Measurements from ENCODE around the gene HOXC6.

HOXC6 gene

DNA sequence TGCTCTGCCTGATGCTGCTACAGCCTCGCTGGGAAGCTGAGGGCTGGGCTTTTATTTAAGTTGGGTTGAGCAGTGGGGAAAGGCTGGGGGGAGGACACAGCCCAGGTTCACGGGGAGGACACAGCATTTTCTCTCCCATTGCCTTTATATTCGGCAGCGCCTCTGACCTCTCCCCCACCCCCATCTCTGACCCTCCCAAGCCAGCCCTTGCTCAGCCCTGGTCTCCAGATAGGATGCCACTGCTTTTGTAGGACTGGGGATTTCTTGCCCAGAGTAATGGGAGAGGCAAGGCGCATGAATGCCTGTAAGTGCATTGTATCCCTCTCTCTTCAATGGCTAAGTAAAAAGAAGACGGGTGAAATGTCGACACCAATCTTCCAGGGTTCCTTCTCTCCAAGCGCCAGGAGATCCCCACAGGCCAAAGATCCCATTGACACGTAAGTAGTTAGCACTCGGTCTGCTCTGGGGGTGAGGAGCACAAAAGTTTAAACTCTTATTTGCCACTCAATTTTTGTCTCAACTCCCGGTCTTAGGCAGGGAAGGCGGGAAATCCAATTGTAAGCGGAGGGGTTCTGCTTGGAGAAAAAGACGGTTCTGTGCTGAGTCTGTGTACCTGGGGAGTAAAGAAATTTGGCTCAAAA, 30.0 kb downstream of the HOXC6 start:
- peaks cover 70% of the 10 kb centered on the region for H3K27me3 ChIP-seq (replicated peaks)
- H3K27ac ChIP-seq, result no peak overlapping the region
- no peak overlapping the region for H3K4me3 ChIP-seq (ENCODE audit: low read depth, low read length)
- no peaks in the 10 kb centered on the region for H3K36me3 ChIP-seq (replicated peaks)
- TF ChIP-seq, protein P1, sequence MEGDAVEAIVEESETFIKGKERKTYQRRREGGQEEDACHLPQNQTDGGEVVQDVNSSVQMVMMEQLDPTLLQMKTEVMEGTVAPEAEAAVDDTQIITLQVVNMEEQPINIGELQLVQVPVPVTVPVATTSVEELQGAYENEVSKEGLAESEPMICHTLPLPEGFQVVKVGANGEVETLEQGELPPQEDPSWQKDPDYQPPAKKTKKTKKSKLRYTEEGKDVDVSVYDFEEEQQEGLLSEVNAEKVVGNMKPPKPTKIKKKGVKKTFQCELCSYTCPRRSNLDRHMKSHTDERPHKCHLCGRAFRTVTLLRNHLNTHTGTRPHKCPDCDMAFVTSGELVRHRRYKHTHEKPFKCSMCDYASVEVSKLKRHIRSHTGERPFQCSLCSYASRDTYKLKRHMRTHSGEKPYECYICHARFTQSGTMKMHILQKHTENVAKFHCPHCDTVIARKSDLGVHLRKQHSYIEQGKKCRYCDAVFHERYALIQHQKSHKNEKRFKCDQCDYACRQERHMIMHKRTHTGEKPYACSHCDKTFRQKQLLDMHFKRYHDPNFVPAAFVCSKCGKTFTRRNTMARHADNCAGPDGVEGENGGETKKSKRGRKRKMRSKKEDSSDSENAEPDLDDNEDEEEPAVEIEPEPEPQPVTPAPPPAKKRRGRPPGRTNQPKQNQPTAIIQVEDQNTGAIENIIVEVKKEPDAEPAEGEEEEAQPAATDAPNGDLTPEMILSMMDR (IDR thresholded peaks at IDR 0.05; ENCODE audit: low read depth, low read length, missing control alignments), result no peak
- no peak for DNase-seq
- in situ Hi-C loops (cut with HindIII; ENCODE audit: low pct_ligation_motif_present, low sequenced_read_pairs), result no loop called here

DNA sequence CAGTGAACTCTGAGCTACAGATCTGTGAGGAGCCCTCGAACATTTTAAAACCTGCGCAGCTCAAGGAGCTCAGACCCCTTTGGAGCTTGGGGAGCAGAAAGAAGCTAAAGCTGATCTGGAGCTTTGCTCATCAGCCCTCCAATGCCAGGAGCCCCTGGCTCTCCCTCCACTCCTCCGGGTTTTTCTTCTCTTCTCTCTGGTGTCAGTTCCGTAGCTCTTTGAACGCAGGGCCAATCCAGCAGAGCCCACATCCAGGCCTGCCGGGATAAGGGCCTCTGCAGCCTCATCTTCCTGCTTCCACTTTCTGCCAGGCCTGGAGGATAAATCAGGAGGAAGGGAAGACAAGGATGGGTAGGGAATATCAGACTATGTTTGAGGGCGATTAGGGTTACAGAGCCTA, 31.4 kb downstream of the HOXC6 start:
- no peak for DNase-seq
- Histone ChIP-seq H3K36me3 (replicated peaks) (no peaks in the 10 kb centered on the region), H3K27me3 (replicated peaks) (peaks cover 64% of the 10 kb centered on the region), H3K4me3 (ENCODE audit: low read depth, low read length) (no peak overlapping the region), H3K27ac (no peak overlapping the region)
- TF ChIP-seq, protein P1 (IDR thresholded peaks at IDR 0.05; ENCODE audit: low read depth, low read length, missing control alignments), result no peak
- in situ Hi-C loops (cut with HindIII; ENCODE audit: low pct_ligation_motif_present, low sequenced_read_pairs), result no loop called here

DNA sequence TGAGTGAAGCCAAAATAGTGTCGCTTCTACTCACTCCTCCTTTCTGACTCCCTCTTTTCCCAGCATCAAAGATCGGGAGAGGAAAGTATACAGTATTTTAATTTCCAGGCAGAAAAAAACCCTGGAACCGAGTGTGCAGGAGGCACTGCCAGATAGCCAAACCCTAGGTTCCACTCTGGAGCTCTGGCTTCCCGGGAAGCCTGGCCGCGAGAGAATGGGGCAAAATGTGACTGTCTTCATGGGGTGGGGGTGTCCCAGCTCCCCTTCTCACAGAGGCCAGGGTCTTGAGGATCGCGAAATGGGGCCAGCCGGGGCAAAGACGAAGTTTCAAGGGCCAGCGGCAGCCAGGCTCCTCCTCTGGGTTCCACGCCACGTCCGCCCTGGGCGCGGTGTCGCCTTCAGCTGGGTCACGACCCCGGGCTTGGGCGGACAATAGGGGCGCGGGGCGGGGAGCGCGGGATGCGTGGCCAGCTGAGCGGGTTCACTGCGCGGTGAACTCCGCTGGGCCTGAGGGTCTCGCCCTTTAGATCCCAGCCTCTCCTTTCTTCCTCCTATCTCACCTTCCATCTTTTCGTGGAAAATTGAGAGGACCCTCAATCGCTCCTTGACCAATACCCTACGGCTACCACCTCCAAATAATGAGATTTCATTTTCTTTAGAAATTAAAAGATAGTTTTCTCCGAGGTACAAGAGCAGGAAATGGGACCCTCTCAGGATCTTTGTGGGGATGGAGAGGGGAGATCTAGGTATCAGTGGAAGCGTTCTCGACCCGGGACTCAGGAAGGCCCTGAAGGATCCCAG, 32.1 kb downstream of the HOXC6 start:
- no peak overlapping the region for H3K27ac ChIP-seq
- TF ChIP-seq, protein P1 (IDR thresholded peaks at IDR 0.05; ENCODE audit: low read depth, low read length, missing control alignments), result no peak
- no peak for DNase-seq
- H3K27me3 ChIP-seq (replicated peaks), result peaks cover 62% of the 10 kb centered on the region
- in situ Hi-C loops (cut with HindIII; ENCODE audit: low pct_ligation_motif_present, low sequenced_read_pairs), result no loop called here
- H3K36me3 ChIP-seq (replicated peaks), result no peaks in the 10 kb centered on the region
- H3K4me3 ChIP-seq (ENCODE audit: low read depth, low read length), result no peak overlapping the region

DNA sequence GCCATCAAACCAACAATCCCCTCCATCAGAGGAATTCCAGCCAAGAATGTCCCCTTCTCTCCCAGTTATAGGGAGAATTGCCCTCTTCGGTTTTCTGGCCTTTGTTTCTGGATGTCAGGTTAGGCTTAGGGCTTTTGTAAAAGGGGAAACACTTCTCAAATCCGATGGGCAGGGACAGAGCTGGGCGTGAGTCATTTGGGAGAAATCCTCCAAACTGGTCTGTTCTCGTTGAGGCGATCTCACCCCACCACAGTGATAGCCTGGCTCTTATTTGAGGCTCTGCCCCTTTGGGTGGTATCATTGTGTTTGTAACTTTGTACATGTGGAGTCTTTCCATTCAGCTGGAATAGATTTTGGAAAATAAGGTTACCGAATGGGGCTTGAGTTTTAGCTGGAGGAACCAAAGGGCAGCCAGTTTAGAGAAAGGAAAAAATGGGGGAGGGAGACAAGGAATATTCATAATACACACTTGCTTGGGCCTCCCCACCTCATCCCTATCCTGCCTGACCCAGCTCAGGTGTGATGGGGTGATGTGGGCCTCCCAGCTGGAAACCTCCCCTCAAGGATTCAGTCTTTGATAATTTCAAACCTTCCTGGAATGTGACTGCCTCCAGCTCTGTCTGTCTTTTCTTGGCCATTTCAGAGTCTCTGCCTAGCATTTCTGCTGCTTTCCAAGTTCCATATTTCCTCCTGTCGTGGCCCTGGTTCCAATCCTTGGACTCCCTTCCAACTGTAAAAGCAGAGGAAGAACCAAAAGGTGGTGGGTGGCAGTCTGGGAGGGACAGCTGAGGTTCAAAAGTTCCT, 32.9 kb downstream of the HOXC6 start:
- Histone ChIP-seq H3K27ac (no peak overlapping the region), H3K4me3 (ENCODE audit: low read depth, low read length) (no peak overlapping the region), H3K27me3 (replicated peaks) (peaks cover 54% of the 10 kb centered on the region), H3K36me3 (replicated peaks) (no peaks in the 10 kb centered on the region)
- TF ChIP-seq, protein P1 (IDR thresholded peaks at IDR 0.05; ENCODE audit: low read depth, low read length, missing control alignments), result no peak
- DNase-seq, result no peak
- in situ Hi-C loops (cut with HindIII; ENCODE audit: low pct_ligation_motif_present, low sequenced_read_pairs), result no loop called here

DNA sequence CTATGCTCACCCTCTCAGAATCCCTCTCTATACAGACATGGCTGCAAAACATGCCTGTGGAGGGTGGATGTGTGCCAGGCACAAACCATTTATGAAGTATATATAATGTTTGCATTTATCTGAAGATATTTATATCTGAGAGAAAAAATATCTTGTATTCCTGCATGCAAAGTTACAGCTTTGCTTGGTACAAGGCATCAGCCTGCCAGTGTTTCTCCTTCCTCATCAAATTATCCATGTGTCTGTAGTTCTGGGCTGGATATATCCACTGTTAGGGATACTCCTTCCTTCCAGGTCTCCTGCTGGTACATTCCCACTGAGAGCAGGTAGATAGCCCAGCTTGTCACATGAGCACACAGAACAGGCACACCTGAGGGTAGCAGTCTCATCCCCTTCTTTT, 37.4 kb downstream of the HOXC6 start:
- in situ Hi-C loops (cut with HindIII; ENCODE audit: low pct_ligation_motif_present, low sequenced_read_pairs), result no loop called here
- no peak overlapping the region for H3K27ac ChIP-seq
- H3K27me3 ChIP-seq (replicated peaks), result peaks cover 17% of the 10 kb centered on the region

More for the DNA sequence above, 37.4 kb downstream of the HOXC6 start:
- no peaks in the 10 kb centered on the region for H3K36me3 ChIP-seq (replicated peaks)
- TF ChIP-seq, protein P1 (IDR thresholded peaks at IDR 0.05; ENCODE audit: low read depth, low read length, missing control alignments), result no peak
- DNase-seq, result no peak
- H3K4me3 ChIP-seq (ENCODE audit: low read depth, low read length), result no peak overlapping the region

Measured in brain microvascular endothelial cell (primary cell).